DMS53 treated with DMSO at 0.1 percent for 48 hours (cell line): Measurements from ENCODE around the gene NEGR1.
"Not testable (repeated sequence)": the region's sequence is repeated elsewhere in the genome, so short reads cannot be mapped to it uniquely, and the experiment has no call there.

ENCODE experiments used
- DNase-seq: peaks from one replicate; lab custom pipeline; 2025; ENCODE audit not compliant: unreplicated experiment; lab: John Stamatoyannopoulos, UW

The NEGR1 gene

DNA sequence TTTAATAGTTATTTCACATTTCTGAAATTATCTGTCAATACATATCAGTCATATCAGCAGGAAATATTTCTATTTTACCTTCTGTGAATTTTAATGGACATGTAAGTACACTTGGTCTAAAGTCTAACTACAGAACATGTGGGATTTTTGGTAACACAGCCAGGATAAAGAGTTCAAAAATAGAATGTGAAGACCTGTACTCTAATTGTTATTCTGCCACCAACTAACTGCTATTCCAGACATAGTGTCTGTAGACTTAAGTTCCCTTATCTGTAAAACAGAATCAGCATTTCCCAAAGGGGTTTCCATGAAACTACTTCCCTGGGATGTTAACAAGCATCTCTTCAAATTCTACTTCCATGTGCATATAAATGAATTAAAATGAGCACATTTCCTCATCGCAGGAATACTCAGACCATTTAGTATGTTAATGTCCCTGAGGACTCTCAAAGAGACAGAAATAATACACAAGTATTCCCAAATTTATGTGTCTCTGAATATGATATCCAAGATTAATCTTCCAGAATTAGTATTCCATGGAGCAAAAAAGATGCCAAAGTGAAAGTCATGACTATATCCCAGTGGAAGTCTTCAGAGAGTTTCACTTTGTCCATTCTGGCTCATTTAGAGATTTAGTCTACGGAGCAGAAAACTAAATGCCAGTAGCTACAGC lies 325.6 kb downstream of the NEGR1 start:
- DNase-seq = no peak

DNA sequence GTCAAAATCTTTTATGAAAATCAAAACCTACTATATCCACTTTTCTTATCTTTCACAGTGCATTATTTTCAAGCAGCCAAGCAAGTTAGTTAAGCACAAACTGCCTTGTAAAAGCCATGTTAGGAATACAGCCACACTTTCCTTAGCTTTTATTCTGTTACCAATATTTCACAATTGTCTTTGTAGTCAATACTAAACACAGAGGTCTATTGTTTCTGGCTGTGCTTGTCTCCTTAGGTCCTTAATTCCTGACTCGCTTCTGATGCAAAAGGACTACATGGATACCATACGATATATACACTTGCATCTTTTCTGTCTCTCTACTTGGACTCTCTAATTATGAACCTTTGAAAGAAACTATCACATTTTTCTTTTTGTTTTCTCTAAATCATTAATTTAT lies 331.8 kb downstream of the NEGR1 start:
- DNase-seq = no peak

- no peak for DNase-seq
Observed at GRCh38 chr1:71949681-71950080, 332.7 kb downstream of the NEGR1 start.

DNA sequence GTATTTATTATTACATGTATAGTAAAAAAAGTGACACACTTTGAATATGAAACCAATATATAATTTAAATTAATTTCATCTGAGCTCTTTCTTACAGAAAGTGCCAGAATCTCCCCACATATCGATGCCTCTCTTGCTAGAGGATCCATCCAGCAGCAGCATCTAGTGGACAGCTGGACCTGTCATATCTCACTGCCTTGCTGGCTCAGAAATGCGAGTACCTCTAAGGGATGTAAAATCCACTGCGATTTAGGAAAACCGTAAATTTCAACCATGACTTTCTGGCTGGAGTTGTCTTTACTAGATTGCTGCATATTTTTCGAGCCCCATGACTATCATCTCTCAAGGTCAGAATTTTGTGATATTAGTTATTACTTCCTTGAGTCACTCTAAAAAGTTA lies 333.8 kb downstream of the NEGR1 start:
- DNase-seq = no peak

GRCh38 chr1:71944006-71944405 lies 338.3 kb downstream of the NEGR1 start:
- DNase-seq = peak; percentile 57

DNA sequence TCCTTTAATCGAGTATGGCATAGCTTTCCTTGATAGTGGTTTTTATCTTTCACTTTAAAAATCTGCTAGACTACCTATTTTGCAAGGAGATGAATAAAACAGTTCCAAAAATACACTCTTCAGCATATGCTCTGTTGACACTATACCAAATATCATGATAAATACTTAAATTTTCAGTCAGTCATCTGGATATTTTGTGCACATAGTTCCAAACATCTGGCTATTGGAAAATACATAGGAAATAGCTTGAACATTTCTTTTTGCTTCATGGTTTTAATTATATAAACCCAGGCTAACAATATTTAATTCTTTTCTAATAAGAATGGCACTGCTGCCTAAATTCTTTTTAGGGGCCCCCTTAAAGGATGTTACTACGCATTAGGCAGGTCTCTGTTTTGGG lies 342.1 kb downstream of the NEGR1 start:
- DNase-seq = no peak

- DNase-seq = no peak
Observed at GRCh38 chr1:71930511-71930910, 351.8 kb downstream of the NEGR1 start.

DNA sequence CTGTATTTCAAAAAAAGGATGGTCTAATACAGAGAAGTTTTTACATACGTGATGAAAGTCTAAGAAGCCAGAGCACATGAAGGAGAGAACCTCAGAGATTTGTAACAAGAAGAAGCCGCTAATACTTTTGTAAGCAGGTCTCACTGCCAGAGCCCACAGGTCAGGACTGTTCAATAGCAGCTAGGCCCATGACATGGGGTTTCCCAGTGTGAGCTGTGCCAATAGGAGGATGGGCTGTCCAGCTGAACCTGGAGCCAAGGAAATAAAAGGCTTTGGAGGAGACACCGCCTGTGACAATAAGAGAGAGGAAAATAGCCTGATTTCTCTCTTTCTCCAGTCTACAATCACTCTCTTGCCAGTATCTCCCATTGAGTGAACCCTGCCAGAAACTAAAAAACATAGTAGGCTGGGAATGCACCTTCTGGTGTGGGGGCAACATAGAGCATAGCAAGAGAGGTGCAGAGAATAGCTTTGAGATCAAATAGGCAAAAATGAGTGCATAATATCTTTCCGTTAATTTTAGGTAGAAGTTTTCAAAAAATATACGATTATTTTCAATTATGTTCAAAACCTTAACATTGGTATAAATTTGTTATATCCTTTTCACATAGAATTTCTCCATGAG lies 360.3 kb downstream of the NEGR1 start:
- DNase-seq = no peak

GRCh38 chr1:71921204-71921603 lies 361.1 kb downstream of the NEGR1 start:
- DNase-seq = no peak

DNA sequence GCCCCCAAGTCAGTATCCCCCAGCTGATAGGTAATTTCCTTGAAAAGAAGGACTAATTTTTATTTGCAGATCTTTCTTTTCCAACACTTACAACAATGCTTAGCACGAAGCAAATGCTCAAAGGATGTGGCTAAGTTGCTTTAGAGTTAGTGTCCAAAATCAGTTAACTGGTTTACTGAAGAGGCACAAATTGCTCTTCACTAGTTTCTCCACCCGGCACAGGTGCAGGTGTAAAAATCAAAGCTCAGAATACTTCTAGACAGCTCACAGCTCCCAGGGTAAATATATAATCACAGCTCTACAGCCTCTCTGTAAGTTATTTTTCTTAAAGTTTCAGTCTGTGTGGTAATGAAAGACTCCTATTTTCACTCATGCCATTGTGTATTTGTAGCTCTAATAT lies 361.8 kb downstream of the NEGR1 start:
- DNase-seq = no peak

GRCh38 chr1:71919811-71920509 lies 362.4 kb downstream of the NEGR1 start:
- no peak for DNase-seq

DNA sequence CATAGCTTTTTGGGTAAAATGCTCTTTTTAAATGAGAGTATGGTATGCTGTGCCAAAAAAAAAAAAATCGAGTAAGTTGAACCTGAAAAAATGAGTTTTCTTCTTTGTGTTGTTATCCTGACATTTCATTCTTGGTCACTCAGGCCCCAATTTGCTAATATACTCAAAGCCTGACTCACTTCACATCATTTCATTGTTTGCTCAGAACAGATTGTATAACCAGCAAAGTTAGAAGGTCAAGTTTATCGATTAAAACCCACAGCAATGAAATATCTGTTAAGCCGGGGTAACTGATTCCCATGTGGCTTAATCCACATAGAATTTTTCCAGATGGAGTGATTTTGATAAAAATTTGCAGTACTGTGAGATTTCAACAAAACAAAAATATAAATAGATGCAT lies 363.7 kb downstream of the NEGR1 start:
- DNase-seq = no peak

GRCh38 chr1:71916894-71917293 lies 365.4 kb downstream of the NEGR1 start:
- DNase-seq = no peak

DNA sequence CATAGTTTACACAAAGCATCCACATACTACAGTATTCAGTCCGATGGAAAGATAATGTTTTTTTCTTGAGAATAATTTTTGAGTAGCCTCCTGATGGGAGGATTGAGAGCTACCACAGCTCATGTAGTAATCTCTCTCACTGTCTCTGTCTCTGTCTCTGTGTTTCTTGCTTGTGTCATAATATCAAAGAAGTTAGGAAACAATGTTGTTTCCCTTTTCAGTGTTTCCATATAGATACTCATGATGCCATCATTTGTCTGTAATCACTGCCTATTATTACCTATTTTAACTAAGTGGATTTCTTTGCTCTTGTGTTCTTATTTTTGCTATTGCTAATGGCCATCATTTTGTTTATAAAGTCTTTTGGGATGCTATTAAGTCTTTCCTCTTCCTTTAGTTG lies 367.7 kb downstream of the NEGR1 start:
- DNase-seq = no peak

GRCh38 chr1:71908871-71909390 lies 373.4 kb downstream of the NEGR1 start:
- peak; percentile 87 for DNase-seq

DNA sequence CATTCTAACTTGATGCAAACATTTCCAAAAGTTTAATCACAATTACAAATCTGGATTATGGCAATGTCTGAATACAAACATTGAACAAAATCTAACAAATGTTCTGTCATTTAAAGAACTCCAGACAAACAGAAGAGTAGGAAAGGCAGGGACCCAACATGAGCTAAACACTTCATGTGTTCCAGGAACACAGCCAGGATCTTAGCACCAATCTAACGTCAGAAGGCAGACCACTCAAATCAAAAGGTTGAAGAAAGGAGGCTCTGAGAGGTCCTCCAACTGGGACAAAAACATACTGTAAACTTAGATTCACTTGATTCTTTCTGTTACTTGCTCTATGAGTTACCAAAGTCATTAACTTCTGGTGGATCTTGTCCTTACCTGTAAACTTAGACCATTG lies 374.0 kb downstream of the NEGR1 start:
- DNase-seq = no peak

- DNase-seq = no peak
Observed at GRCh38 chr1:71899881-71900280, 382.5 kb downstream of the NEGR1 start.

GRCh38 chr1:71888166-71888565 lies 394.2 kb downstream of the NEGR1 start:
- DNase-seq = not testable (repeated sequence)

DNA sequence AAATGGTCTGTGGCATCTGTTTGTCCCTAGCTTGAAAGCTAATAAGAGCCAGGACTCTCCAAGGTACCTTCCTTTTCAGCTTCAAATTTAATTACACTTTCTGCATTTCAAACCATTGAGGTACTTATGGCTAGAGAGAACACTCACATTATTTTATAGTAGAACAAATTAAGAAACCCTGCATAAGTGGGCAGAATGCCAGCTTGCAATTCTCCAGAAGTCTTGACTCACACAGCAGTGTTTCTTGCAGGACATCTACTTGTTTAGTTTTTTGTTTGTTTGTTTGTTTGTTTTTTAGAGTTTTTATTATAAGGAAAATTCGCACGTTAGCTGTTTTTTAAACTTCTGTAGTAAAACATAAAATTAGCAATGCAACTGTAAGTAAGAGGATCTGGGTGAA lies 397.2 kb downstream of the NEGR1 start:
- no peak for DNase-seq

DNA sequence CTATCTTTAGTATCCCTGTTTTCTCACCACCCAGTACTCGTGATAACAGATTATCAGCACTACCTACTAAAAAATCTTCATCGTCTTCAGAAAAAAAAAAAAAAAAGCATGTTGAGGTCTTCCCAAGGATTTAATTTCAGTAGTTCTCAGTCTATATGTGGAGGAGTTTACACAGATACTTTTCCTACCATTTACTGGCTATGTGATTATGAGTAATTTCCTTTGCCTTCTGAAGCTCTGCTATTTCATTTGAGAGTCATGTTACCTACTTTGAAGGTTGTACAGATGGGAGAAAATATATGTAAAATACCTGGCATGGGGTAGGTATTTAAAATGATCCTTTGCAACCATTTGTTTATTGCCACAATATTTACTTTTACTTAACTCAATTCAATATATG lies 399.7 kb downstream of the NEGR1 start:
- DNase-seq = peak; percentile 52

DNA sequence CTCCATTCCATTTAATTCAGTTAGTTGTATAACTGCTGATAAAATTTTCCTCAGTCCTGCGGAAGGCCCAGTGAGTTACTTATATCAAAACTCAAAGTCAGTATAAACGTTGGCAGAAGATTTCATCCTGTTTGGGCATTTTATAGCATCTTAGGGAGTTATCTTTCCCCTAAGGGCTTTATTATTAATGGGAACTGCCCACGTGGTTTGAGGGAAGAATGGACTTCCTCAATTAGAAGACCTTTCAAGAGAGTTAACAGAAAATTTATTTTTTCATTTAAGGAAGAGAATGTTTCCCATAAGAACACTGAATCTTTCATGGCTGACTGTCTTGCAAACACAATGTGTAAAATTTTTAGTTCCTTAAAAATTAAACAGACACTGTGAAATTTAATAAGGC lies 400.1 kb downstream of the NEGR1 start:
- DNase-seq = no peak

DNA sequence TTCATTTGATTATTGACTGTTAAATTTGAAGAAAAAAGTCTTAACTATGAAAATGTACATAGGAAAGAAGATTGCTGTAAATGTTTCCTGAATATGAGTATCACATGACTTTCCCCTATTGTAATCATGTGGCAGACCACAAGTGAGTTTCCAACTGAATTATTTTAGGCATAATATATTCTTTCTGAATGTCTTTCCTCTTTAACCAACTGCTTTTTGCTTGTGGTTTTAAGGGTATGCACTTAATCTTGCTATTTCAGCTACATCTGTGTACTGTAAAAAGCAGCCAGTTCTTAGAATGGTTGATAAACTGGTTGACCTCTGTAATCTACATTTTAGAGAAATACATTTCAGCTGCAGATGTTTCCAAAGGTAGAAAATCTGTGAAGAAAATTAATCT lies 400.7 kb downstream of the NEGR1 start:
- no peak for DNase-seq
